Measurements from ENCODE around the gene UNC5B.

Gene UNC5B

DNA sequence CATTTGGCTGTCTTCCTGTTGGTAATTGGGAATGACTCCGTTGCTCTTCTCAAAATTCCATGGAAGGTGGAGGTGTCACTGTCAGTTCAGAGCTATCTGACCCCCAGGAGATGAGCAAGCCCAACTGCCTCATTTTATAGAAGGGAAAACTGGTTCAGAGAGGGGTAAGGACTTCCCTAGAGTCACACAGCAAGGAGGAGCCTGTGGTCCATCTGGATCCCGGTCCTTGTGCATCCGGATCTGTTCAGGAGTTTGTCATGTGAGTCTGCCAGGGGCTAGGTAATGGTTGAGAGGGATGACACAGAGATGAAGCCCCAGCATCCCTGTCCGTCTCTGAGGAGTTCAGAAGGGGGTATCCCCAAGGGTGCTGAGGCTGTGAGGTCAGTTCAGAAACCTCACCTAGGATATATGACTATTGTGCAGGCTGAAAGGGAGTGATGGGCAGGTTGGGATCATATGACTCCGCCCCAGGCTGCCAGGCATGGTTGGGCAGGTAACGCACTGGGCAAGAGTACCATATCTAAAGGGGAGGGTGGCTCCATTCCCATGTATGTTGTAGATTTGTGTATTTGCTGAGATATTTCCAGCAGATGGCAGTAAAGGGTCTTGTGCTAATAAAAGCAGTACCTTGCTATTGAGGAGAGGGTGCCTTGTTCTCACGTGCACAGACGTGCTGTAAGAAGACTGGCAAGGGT is 90.7 kb downstream of the UNC5B start:
- DNase-seq = no peak

DNA sequence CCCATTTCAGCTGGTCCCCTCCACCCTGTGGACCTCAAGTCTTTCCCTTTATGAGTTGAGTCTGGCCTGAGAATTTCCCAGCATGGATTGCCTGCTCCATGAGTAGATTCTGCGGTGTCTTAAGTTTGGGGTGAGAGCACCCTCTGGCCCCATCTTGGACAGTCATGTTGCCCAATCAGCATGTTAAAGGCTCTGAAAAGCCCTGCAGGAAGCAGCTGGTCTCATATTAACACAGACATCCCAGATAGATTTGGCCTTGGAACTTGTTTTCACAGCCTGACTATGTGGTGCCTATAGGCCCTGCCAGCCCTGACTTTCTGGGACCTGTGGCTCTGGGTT is 91.2 kb downstream of the UNC5B start:
- DNase-seq = no peak

DNA sequence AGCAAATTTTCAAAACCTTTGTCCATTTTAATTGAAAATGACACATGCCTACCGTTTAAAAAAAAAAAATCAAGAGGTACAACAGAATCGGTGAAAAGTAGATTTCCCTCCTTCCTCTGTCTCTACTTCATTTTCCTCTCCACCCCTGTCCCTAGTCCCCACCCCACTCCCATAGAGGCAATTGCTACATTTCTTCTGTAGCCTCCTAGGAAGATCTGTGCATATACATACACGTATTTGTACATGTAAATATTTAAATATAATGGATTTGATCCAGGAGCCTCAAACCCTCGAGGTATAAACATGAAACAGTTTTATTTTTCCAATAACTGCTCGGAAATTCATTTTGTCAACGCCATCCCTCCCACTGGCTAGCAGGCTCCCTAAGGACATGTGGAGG is 92.5 kb downstream of the UNC5B start:
- no peak for DNase-seq

DNA sequence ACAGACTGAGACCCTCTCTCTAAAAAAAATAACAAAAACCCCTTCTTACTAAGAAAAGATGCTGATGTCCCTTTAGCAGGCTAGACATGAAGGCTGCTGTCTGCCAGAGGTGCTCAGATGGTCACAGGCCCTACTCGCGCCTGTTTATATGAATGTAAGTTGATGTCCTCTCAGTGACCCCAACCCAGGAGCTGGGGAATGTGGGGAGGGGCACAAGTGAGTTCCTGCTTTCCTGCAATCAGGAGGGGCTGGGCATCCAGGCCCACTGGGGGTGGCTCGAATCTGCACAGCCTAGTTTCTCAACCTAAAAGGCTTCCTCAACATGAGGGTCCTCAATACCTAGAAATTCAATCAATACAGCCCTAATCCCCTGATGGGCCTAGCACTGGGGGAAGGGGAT is 94.6 kb downstream of the UNC5B start:
- no peak for DNase-seq

DNA sequence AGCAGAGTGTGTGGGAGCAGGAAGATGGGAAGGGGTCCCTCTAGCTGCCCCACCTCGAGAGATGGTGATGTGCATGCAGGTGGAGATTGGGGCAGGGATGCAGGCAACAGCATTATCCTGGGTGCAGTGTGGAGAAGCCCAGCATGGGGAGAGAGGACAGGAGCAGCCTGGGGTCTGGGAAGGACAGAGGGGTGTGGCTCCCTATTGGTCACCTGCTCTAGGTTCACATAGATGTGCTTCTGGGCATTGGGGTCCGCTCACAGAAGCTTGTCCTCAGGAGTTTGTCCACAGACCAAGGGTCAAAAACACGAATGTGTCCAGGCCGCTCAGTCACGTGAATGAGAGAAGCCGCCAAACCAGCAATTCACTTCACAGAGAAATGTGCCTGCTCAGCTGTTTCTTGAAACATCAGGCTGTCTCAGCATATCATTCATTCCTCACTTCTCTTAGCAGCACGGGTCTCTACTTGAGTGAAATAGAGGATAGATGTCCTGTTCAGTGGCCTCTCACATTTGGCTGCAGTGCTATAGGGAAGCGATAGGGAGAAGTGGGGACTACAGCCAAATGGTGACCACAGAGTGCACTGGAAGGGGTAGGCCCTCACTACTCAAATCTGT is 95.2 kb downstream of the UNC5B start:
- no peak for DNase-seq

DNA sequence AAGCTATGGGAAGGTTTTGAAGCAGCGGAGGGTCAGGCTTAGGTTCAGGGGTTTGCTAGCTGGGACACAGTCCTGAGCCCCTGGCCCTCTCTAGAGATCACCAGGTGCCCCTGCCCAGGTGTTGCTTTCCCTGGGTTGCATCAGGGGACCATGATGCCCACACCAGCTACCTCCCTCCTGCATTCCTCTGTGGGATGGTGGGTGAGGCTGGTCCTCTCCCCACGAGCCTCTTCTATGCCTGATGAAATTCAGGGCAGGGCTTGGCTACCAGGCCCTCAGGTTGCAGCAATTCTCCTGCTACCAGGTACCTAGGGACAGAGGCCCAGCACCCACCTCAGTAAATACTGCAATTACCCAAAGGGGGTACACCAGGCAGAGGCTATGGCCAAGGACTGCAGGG is 95.9 kb downstream of the UNC5B start:
- DNase-seq = no peak

DNA sequence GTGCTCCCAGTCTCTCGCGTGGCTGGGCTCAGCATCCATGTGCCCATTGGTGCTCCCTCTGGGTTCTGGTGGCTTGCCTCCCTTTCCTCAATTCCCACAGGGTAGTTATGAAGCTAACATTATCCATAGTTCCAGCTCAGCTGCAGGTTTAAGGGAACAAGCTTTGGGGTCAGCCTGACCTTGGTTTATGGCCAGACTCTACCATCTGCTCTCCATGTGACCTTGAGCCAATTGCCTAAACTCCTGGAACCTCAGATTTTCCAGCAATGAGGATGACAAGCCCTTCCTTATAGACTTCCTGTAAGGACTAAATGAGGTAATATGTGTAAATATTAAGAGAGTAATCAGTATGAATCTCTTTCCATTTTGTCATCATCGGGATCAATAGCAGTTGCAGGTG is 96.6 kb downstream of the UNC5B start:
- DNase-seq = no peak

DNA sequence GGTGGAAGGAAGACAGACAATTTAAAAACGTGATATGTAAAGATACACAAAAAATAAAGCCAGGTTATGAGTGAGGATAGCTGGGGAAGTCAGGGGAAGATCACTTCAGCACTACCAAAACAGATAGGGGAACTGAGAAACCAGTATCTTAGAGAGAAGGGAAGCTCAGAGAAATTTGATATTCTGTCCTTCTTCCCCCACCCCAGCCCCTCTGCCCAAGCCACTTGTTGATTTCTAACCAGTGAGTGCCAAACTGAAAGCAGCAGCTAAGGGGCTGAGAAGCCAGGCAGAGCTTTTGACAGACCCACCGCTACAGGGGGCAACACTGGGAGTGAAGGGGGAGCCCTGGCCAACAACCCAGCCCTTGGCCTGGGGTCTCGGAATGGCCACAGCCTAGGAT is 97.5 kb downstream of the UNC5B start:
- no peak for DNase-seq

DNA sequence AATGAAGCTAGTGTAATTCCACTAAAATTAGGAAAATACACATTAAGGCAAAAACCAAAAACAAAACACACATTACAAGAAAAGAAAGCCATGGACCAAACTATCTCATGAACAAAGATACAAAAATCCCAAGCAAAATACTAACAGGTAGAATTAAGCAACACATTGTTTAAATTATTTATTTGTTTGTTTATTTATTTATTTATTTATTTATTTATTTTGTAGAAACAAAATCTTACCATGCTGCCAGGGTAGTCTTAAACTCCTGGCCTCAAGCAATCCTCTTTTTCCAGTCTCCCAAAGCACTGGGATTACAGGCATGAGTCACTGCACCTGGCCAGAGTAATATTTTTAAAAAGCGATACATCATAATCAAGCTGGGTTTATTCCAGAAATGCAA is 99.8 kb downstream of the UNC5B start:
- no peak for DNase-seq

DNA sequence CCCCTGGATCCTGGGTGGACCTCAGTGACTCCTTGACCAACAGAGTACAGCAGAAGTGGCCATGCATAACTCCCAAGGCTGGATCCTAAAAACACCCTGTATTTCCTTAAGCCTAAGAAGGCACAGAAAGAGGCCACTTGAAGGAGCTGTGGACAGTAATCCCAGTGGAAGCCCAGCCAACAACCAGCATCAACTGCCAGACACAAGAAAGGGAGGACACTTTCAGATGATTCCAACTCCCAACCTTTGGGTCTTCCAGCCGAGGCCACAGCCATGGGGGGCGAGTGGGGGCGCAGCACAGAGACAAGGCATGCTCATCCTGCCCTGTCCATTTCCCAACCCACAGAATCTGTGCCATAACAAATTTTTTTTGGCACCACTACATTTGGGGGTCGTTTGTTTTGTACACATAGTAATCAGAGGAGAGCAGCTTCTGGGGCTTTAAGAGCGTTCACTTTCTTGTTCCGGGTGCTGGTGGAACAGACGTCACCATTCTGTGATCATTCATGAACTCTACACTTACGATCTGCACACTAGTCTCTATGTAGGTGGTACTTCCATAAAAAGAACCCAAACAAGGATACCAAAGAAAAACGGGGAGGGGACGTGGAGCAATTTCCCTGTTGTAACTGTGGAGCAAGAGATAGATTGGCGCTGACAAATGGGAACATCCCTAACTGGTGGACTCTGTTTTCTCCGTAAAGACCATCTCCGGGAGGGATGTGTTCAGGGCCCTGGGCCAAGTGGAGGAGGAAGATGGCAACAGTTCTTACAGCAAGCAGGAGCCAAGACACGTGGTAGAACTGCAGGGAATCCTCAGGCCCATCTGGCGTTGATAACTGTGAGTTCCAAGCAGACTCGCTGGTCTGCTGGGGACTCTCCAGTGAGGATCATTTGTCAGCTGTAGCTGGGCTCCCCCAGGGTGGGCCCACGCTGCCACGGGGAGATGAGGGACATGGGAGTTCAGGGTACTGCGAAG is 100.7 kb downstream of the UNC5B start:
- no peak for DNase-seq

DNA sequence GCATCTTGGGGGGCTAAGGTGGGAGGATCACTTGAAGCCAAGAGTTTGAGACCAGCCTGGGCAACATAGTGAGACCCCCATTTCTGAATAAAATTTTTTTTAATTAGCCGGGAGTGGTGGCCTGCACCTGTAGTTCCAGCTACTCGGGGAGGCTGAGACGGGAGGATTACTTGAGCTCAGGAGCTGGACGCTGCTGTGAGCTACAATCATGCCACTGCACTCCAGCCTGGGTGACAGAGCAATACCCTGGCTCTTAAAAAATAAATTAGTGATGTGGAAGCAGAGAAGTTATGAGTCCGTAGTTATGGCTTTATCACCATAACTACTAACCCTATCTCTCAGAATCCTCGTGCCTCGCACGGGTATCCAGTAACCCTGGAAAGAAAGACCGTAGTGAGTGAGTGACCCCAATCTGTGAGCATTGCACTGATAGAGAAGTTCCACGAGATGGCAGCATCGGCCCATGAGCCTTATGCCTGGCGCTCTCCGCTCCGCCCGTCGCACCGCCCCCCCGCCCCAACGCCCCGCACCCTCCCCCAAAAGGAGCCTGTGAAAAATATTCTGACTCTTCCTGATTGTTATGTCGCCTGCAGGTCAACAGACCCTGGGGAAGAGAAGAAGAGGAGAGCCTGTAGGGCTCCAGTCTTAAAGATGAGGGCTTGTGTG is 101.8 kb downstream of the UNC5B start:
- DNase-seq = no peak

DNA sequence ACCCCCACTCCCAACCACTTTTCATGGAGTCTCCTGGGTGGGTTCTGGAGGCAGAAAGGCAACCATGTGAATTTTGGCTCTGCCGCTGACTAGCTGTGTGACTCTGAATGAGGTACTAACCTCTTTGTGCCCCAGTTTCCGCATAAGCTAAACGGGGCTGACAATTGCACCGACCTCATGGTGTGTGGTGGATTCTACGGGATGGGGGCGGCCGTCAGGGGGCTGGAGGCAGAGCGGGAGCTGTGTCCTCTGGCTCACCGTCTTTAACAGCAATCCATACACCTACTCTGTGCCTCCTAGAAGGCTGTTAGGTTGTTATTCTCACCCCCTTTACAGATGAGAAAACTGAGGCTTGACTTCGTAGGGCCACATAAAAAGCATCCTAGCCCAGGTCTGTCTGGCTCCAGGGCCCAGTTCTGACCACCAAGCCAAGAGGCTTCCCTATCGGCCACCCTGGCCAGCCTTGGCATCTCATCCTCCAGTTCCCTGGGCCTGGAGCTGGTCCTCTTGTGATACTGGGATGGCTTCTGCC is 102.4 kb downstream of the UNC5B start:
- DNase-seq = no peak

DNA sequence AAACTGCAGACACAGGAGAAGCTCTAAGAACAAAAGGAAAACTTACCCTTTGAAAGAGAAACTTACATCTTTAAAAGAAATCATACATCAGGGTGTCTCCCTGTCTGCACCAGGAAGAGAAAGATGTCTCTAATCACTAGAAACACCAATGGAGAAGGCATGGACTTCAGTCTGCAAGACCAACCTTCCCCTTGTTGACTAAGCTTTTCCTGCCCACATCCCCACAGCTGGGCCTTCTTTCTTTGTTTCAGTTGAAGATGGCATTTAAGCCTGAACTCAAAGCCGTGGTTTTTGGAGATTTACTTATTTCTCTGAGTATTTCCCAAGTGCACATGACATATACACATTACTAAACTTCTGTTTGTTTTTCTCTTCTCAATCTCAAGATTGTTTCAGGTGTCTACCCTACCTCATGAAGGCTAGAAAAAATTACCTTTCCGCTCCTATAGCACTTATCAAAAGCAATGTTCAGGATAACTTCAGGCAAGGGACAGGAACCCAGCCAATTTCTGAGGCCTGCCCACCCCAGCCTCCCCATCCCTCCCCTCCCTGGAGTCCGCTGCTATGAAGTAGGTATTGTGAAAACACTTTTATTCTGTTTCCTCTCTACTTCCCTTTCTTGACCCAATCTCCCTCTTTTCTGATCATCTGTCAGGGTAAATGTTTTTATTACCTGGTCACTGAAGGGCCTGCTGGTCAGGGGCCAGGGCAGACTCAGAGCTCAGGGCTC is 103.9 kb downstream of the UNC5B start:
- no peak for DNase-seq

DNA sequence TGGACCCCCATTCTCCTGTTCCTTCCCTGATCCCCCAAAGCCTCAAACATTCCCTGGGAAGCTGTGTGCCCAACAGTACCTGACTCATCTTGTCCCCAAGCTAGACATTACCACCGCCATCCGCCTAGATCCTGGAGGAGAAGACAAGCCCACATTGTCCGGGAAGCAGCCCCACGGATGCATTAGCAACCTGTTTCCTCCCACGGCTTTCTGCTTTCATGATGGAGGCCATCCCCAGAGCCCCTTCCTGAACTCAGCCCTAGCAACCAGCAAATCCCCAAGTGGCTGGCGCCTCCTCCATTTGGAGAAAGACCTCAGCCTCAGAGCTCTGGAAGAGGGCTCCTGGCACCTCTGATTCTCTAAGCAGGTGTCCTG is 104.4 kb downstream of the UNC5B start:
- DNase-seq = no peak

DNA sequence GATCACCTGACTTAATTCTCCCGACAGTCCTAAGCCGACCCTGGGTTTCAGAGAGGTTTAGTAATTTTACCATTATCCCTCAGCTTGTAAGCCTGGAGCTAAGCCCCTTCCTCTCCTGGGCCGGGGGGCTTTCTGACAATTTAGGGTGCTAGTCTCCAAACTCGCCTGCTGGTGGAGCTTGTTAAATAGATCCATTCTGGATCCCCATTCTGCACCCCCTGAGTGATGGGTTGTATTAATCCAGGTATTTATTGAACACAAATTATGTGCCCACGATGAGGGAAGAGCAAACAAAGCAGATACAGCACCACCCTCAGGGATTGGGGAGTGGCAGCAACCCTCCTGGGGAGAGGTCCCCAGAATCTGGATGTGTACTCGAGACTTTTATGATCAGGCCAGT is 105.4 kb downstream of the UNC5B start:
- no peak for DNase-seq

DNA sequence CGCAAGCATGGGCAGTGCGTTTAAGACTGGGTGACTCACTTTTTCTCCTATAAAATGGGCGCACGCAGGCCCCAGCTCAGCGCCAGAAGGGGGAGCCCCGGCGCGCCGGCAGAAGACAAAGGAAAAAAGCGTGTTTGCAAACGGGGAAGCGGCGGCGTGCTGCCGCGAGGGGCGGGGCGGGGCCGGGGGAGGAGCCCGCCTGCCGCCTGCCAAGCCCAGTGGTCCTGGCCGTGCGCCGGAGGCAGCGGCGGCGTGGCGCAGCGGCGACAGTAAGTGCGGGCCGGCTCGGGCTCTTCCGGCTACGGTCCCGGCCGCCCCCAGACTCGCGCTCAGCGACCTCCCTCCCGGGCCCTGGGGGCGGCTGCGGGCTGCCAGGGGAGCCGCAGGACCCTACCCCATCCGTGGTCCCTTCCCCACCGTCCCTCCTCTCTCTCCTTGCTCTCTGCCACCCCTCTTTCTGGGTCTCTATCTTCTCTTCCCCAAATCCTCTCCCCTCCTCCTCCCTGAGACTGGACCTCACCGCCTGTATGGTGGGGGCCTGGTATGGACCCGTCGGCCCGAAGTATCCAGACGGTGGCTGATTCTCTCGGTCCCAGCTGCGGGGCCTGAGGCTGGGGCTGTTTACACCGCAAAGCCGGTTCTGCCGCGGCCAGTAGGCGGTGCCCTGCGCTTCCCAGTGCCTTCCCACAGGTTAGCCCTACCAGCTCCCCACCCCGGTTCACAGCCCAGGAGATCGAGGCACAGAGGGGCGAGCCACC is 106.9 kb downstream of the UNC5B start, which contains the start of gene SLC29A3:
Gene SLC29A3 (plus strand): TSS at position 218 of the 758 bp plus-strand sequence. CDS start 51 bp downstream, at position 269.
- DNase-seq = no peak

DNA sequence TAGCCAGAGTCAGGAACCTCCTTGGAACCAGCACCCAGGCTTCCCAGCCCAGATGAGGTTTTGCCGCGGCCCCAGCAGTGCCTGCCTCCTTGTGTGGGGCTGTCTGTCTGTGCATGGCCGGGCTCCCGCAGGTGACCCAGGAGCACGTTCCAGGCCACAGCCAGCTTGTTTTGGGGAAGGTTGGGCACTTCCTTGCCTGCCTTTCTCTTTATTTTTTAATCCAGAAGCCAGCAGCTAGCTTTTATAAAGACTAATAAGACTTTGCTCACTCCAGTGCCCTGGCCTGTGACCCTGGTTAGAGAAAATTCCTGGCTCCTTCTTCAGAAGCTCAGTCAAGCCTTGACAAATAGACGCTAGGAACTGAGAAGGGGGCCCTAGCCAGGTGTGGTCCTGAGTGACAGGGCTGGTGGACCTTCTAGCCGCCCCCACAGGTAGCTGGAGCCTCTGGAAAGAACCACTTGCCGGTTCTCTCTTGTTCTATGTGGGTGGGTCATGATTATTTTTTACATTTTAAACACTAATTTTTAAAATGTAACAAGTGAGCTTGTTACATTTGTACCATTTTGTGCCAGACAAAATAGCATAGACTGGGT is 107.5 kb downstream of the UNC5B start:
- no peak for DNase-seq

DNA sequence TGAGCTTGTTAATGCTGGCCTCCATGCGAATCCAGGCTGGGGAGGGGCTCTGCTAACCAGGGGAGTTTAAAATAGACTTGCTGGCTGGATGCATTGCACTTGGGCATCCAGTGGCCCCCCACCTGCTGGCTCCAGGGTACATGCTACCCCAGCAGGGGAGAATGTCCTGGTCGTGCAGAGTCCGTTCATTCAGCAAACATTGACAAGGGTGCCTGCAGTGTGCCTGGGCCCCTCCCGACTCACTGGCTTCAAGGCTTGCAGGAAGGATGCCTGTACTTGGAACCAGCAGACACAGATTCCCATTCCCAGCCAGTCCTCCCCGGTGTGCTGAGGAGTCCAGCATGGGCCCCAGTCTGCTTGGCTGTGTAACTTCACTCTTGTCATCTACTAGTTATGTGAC is 108.2 kb downstream of the UNC5B start:
- DNase-seq = no peak

DNA sequence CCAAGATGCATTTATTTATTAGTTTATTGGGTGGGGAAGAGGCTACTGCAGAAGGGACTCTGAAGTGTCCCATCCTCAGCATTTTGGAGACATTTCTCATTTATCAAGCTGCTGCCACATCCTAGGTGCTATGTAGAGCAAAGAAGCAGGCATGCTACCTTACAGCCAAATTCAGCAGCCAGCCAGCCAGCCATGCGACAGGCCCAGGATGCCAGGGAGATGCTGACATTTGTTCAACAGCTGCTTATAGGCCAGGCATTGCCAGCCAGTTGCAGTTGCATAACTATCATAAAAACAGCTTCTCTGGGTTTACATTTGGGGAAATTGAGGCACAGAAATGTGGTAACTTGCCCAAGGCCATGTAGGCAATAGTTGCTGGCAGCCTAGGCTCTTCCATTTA is 109.0 kb downstream of the UNC5B start:
- DNase-seq = no peak

DNA sequence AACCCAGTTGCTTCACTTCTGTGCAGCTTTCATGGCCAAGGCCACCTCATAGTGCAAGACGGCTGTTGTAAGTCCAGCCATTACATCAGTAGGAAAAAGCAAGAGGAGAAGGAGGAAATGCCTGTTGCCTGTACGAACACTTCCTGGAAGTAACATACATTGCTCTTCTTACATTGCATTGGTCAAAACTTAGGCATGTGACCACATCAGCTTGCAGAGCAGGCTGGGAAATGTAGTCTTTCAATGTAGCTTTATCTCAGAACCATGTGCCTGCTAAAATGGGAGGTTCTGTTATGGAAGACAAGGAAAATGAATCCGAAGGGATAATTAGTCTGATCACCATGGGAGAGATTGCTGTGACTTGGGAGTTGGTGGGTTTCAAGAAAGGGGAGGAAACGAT is 111.0 kb downstream of the UNC5B start:
- no peak for DNase-seq

DNA sequence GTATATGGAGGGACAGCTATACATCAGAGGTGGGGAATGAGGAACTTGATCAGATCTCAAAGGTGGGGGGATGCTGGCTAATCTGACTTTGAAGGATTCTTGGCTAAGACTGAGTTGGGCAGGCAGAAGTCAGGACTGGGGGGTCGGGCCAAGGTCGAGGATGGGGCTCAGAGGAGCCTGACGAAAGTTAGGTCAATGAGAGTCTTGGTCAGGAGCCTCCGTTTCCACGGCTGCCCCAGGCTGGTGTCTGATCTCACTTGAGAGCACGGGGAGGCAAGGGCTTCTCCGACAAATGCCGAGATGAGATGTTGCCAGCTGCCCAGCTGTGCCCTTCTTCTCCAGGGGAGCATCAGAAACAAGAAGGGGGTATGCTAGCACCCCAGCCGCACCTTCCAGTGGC is 112.4 kb downstream of the UNC5B start:
- no peak for DNase-seq
